ENCODE results near the gene BIRC2.

DNA sequence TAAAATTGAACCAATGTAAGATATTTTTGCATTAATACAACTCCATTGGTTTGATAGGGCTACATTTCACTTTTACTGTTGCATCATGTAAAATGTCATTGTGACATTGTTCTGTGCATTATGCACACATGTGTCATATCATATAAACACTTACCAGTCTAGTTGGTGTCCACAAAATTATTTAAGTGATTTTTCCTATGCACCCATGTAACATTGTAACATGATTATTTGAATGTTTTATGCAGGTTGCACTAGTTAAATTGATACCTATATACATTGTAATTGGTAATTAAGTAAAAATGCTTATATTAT lies 39.3 kb upstream of the BIRC2 start:
- TF ChIP-seq ELF1 (tag; IDR thresholded peaks at IDR 0.05): no peak
- no peak for TF ChIP-seq C11orf30 (IDR thresholded peaks at IDR 0.05; ENCODE audit: low read depth)
- TF ChIP-seq, protein P1, sequence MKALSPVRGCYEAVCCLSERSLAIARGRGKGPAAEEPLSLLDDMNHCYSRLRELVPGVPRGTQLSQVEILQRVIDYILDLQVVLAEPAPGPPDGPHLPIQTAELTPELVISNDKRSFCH (CRISPR knock-in tag; IDR thresholded peaks at IDR 0.05): no peak
- TF ChIP-seq, protein P1 (tag; IDR thresholded peaks at IDR 0.05): no peak
- no peak for TF ChIP-seq RNF2 (IDR thresholded peaks at IDR 0.05)
- no peak for TF ChIP-seq ZNF76 (CRISPR knock-in tag; IDR thresholded peaks at IDR 0.05; ENCODE audit: borderline replicate concordance)
- no peak for TF ChIP-seq ZBTB7A (IDR thresholded peaks at IDR 0.05; ENCODE audit: borderline replicate concordance, control insufficient read depth, low read depth, low read length)
- TF ChIP-seq DNMT1 (IDR thresholded peaks at IDR 0.05): no peak
- TF ChIP-seq, protein P2, sequence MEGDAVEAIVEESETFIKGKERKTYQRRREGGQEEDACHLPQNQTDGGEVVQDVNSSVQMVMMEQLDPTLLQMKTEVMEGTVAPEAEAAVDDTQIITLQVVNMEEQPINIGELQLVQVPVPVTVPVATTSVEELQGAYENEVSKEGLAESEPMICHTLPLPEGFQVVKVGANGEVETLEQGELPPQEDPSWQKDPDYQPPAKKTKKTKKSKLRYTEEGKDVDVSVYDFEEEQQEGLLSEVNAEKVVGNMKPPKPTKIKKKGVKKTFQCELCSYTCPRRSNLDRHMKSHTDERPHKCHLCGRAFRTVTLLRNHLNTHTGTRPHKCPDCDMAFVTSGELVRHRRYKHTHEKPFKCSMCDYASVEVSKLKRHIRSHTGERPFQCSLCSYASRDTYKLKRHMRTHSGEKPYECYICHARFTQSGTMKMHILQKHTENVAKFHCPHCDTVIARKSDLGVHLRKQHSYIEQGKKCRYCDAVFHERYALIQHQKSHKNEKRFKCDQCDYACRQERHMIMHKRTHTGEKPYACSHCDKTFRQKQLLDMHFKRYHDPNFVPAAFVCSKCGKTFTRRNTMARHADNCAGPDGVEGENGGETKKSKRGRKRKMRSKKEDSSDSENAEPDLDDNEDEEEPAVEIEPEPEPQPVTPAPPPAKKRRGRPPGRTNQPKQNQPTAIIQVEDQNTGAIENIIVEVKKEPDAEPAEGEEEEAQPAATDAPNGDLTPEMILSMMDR (IDR thresholded peaks at IDR 0.05 in 2 of 3, conservative IDR thresholded peaks at IDR 0.05 in 1 of 3; ENCODE audit: insufficient read depth in 2 of 3, low read depth in 1 of 3, low read length in 3 of 3): no peak
- no peak for TF ChIP-seq FOXA3 (CRISPR knock-in tag; conservative IDR thresholded peaks at IDR 0.05 in 1 of 2, IDR thresholded peaks at IDR 0.05 in 1 of 2)
- TF ChIP-seq CBX2 (IDR thresholded peaks at IDR 0.05; ENCODE audit: insufficient read depth, low read length, poor library complexity, severe bottlenecking): no peak
- TF ChIP-seq, protein P3, sequence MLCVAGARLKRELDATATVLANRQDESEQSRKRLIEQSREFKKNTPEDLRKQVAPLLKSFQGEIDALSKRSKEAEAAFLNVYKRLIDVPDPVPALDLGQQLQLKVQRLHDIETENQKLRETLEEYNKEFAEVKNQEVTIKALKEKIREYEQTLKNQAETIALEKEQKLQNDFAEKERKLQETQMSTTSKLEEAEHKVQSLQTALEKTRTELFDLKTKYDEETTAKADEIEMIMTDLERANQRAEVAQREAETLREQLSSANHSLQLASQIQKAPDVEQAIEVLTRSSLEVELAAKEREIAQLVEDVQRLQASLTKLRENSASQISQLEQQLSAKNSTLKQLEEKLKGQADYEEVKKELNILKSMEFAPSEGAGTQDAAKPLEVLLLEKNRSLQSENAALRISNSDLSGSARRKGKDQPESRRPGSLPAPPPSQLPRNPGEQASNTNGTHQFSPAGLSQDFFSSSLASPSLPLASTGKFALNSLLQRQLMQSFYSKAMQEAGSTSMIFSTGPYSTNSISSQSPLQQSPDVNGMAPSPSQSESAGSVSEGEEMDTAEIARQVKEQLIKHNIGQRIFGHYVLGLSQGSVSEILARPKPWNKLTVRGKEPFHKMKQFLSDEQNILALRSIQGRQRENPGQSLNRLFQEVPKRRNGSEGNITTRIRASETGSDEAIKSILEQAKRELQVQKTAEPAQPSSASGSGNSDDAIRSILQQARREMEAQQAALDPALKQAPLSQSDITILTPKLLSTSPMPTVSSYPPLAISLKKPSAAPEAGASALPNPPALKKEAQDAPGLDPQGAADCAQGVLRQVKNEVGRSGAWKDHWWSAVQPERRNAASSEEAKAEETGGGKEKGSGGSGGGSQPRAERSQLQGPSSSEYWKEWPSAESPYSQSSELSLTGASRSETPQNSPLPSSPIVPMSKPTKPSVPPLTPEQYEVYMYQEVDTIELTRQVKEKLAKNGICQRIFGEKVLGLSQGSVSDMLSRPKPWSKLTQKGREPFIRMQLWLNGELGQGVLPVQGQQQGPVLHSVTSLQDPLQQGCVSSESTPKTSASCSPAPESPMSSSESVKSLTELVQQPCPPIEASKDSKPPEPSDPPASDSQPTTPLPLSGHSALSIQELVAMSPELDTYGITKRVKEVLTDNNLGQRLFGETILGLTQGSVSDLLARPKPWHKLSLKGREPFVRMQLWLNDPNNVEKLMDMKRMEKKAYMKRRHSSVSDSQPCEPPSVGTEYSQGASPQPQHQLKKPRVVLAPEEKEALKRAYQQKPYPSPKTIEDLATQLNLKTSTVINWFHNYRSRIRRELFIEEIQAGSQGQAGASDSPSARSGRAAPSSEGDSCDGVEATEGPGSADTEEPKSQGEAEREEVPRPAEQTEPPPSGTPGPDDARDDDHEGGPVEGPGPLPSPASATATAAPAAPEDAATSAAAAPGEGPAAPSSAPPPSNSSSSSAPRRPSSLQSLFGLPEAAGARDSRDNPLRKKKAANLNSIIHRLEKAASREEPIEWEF (CRISPR knock-in tag; IDR thresholded peaks at IDR 0.05): no peak
- TF ChIP-seq CHCHD3 (CRISPR knock-in tag; IDR thresholded peaks at IDR 0.05): no peak

Measured in K562 (cell line).